Measurements from ENCODE around the gene VTI1B.
"Not testable (repeated sequence)": the region's sequence is repeated elsewhere in the genome, so short reads cannot be mapped to it uniquely, and the experiment has no call there.

Gene VTI1B, protein sequence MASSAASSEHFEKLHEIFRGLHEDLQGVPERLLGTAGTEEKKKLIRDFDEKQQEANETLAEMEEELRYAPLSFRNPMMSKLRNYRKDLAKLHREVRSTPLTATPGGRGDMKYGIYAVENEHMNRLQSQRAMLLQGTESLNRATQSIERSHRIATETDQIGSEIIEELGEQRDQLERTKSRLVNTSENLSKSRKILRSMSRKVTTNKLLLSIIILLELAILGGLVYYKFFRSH

DNA sequence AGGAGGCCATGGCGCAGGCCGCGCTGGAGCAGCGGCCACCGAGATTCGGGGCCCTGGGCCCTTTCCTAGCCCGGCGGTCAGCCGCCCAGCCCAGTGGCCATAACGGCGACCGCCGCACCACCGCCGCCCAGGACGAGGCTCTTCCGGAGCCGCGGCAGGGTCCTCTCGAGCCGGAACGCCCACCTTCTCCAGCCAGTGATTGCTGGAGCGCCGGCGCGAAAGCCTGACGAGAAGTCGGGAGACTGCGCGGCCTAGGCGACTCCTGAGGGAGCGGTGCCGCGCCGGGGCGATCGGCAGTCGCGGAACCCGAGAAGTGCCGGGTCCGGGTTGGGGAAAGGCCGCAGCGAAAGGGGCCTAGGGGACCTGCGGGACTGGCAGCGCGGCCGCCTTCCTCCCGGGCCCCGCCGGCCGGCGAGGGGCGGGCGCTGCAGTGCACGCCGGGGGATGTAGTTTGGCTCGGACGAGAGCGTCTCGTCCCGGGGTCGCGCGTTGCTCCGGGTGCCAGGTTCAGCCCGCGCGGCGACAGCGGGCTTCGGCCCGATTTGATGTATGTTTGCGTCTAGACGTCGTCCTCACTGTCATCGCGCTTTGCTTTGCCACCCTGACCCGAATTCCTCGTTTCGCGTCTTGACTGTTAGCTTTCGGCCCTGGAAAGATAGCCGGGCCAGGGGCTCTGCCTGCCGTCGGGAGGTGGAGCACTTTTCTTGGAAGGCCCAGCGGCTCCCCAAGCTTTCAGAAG, at the start of gene VTI1B:
VTI1B (minus strand) TSS at position 153 of the 739 bp plus-strand sequence; CDS start at position 10, 143 bp downstream.
- no peak for FAIRE-seq

DNA sequence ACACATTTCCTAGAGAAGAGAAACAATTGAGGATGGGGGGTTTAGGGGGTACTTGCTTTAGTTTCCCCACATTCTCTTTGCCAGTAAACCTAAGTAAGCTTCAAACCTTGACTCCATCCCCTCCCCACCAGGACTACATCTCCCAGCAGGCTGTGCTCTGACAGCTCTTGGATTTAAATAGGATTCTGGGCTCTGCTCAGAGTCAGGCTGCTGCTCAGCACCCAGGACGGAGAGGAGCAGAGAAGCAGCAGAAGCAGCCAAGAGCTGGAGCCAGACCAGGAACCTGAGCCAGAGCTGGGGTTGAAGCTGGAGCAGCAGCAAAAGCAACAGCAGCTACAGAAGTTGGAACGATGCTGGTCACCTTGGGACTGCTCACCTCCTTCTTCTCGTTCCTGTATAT, 47.9 kb upstream of the VTI1B start:
- FAIRE-seq, result no peak

DNA sequence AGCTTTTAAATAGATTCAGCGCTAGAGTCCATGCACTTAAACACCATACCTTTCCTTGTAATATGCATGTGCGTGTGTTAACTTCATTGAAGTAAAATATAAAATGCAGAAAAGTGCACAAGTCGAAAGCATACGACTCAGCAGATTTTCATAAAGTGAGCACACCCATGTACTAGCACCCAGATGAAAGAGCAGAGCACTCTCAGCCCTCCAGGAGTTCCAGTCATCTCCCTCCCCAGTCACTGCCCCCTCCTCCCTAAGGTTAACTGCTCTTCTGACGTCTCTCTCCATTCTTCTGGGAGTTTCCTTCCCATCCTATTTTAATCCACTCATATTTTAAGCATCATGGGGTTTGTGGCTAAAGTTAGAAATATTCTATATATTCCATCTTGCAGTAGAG, 47.4 kb upstream of the VTI1B start:
- no peak for FAIRE-seq

DNA sequence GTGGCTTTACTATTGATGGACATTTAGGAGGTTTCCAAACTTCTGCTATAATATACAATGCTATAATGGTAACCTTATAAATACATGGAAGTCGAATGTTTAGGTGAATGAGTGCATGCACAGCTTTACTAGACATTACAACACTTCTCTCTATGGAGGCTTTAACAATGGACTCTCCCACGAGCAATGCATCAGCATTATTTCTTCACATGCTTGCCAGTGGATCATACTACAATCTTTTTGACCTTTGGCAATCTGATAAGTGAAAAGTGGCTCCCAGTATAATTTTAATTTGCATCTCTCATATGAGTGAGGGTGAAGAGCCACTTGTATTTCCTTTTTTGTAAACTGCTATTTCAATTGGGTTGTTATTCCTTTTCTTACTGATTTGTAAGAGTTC, 45.4 kb upstream of the VTI1B start:
- FAIRE-seq, result no peak

DNA sequence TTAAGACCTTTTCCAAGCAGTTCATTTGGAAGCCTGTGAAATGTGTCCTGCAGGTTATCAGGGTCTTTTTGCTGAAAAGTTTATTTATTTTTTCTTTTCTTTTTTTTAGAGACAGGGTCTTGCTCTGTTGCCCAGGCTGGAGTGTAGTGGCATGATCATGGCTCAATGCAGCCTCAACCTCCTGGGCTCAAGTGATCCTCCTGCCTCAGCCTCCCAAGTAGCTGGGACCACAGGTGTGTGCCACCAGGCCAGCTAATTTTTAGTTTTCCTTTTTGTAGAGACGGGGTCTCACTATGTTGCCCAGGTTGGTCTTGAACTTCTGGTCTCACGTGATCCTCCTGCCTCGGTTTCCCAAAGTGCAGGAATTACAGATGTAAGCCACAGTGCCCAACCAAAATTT, 45.0 kb upstream of the VTI1B start:
- not testable (repeated sequence) for FAIRE-seq

DNA sequence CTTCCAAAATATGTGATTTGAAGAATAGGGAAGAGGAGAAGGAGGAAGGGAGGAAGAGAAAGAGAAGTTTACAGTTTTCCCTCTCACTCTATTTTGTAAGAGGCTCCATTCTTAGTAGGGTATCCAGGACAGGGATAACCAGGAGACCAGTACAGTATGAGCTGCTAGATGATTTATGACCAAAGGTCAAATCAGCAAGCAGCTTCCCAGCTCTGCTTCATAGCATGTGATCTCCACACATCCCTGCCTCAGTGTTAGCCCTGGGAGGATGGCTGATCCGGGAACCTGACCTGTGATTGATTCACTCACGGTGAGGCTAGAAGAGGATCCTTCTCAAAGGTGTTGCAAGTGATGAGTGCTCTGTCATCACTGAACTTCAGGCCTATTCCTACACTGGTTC, 43.8 kb upstream of the VTI1B start:
- FAIRE-seq, result no peak

DNA sequence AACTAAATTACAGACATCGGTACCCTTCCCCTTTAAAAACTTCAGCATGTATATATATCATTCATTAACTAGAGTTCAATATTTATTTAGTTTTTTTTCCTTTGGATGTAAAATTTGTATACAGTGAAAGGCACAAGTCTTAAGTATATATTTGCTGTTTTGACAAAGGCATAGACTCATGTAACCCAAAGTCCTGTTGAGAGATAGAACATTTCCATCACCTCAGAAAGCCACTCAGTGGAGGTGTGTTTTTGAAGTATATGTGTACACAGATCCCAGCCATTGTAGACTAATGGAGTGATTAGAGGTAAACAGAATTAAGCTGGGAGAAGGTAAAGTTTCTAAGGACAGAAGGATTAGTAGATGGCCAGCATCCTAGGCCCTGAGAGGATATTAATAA, 42.6 kb upstream of the VTI1B start:
- no peak for FAIRE-seq

DNA sequence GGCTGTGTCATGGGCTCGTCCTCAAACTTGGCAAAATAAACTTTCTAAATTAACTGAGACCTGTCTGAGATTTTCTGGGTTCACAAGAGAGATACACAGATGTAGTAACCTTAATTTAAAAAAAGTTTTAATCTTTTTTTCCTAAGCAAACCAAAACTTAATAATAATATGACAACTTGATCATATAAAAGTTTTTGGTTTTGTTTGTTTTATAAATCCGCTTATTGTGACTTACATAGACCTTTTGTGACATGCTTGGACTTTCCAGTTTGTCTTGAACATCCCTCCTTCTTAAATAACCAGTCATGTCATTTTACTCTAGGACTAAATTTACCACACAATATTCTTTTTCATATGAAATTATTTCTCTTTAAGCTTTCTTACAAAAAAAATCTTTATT, 35.8 kb upstream of the VTI1B start:
- FAIRE-seq, result no peak

DNA sequence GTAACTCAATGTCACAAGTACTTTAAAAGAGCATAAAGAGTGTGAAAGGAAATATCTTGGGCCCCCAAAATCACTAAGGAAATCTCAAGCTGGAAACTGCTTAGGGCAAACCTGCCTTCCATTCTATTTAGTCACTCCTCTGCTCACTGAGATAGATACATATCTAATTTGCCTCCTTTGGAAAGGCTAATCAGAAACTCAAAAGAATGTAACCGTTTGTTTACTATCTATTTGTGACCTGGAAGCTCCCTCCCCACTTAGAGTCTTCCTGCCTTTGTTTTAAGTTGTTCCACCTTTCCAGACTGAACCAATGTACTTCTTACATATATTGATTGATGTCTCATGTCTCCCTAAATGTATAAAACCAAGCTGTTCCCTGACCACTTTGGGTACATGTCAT, 35.4 kb upstream of the VTI1B start:
- FAIRE-seq, result not testable (repeated sequence)

DNA sequence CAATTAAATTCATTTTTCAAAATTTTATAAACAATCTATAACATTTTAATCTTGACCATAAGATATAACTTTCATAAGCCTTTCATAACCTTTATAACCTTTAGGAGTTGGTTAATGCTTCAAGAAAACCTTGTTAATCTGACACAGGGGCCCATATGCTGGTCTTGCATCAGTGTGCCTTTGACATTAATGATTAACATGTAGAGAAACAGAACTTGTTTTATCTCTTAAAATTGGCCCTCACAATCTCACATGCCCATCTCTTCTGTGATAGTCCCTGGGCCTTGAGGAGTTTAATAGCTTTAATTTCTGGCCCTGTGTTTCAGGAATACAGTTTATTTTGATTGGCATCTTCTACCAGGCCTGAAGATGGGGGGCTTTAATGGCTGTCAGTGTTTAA, 34.9 kb upstream of the VTI1B start:
- not testable (repeated sequence) for FAIRE-seq

DNA sequence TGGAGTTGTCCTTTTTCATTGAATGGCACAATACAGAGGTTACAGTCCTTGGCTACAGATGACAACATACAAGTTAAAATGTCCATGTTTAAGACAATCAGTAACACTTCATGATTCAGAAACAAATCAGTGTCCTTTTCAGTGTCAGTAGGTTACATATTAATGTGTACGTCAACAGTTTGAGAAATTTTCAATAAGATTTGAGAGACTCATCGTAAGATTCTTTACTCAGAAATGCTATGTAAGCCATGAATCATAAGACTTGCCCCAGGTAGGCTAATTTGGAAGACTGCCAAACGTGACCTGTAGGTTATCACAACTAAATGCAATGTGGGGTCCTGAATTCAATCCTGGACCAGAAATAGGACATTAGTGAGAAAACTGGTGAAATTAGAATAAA, 30.8 kb upstream of the VTI1B start:
- FAIRE-seq, result no peak

DNA sequence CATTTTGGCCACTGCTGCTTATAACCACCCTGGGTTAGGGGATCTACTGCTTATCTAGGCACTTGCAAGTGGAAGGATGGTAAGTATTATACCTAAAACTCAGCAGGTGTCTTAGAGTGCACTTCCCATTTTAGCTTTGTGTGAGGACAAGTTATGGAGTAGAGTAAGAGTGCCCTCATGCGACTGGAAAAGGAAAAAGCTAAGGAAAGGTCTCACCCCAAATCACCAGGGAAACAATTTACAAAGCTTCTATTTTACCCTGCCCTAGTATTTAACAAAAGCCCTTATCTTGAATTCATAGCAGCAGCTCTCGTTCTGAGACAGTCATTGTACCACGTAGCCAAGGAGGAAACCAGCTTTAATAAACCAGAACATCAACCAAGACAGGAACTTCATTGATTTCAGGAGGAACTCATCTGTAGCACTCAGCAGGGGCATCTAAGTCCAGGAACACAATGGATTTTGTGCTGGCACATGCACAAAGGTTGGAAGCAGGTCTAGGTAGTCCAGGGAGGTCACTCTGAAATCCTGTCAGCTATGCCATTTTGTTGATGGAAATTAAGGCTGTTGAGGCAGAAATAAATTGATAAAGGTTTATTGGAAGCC, 30.2 kb upstream of the VTI1B start:
- FAIRE-seq, result no peak

DNA sequence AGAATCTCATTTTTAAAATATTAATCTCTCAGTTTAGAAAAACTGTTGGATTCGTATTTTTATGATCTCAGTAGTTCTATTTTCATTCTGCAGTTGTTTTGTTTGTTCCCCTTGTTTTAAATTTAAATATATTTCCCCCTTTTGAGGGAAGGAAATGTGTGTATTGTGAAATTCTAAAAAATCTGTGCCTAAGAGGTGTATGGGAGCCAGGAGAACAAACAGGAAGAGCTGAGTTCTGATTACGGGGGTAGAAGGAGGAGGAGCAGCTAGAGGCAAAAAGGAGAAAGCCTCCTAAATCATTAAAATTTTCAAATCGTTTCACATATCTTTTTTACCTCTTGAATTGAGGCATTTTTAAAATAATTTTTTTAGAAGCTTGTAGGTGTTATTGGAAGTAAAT, 29.6 kb upstream of the VTI1B start:
- no peak for FAIRE-seq

DNA sequence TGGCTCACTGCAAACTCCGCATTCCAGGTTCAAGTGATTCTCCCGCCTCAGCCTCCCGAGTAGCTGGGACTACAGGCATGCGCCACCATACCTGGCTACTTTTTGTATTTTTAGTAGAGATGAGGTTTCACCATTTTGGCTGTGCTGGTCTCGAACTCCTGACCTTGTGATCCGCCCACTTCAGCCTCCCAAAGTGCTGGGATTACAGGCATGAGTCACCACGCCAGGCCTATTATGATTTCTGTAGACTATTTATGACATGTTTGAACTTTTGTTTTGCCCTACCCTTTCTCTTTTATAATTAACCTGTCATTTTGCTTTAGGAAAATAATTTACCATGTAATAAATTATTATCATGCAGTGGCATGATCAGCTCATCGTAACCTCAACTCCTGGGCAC, 27.1 kb upstream of the VTI1B start, which contains the start of gene RDH12:
RDH12 (plus strand) TSS at position 395 of the 400 bp plus-strand sequence. CDS start 20,757 bp downstream, outside the sequence.
- not testable (repeated sequence) for FAIRE-seq

DNA sequence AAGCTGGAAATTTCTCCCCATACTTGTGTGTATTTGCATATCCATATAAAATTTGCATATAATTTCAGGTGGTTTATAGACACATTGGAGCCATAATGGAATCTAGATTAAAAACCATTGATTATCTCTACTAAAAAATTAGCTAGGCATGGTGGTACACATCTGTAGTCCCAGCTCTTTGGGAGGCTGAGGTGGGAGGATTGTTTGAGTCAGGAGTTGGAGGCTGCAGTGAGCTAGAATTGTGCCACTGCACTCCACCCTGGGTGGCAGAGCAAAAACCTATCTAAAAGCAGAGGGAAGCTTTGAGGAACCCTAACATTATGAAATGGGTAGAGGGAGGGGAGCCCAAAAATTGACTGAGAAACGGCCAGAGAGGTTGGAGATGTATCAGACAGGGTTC, 23.7 kb upstream of the VTI1B start:
- no peak for FAIRE-seq

DNA sequence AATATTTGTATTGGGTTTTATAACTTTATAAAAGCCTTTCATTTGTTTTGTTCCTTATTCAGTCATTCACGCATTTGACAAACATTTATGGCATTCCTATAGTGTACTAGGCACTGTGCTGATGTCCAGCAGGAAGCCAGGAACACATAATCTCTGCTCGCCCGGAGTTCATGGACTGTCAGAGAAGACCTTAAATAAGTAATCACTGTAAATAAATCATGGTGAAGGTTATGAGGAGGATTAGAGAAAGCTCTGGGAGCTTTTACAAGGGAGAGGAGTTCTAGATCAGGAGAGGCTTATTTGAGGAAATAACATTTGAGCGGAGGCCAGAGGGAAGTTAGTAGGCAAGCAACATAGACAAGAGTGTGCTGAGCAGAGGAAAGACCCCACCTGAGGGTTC, 22.6 kb upstream of the VTI1B start:
- FAIRE-seq, result no peak

DNA sequence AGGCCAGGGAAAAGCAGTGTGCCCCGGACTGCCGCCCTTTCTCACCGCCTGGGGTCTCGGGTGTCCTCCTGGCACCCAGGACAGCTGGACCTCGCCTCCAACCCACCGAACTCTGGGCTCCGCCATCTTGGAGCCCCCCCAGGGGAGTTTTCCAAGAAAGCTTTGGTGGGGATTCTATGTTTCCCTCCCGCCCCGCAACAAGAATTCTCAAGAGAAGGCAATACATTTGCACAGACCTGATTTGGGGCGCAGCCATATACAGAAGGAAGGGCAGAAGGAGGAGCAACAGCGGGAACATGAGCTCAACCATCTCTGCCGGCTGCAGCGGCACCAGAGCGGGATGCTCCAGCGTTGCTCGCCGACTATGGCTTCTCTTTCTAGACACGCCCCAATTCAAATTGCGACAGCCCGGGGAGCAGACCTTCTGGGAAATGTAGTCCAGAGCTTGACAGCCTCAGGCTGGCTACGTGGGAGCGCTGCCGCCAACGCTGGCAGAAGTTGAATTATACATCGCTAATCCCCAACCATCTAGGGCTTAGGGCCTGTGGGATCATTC, 21.0 kb upstream of the VTI1B start, which contains the start of gene RDH11:
RDH11 (minus strand) TSS at position 371 of the 556 bp plus-strand sequence; CDS start at position 310, 61 bp downstream.
- FAIRE-seq, result no peak

DNA sequence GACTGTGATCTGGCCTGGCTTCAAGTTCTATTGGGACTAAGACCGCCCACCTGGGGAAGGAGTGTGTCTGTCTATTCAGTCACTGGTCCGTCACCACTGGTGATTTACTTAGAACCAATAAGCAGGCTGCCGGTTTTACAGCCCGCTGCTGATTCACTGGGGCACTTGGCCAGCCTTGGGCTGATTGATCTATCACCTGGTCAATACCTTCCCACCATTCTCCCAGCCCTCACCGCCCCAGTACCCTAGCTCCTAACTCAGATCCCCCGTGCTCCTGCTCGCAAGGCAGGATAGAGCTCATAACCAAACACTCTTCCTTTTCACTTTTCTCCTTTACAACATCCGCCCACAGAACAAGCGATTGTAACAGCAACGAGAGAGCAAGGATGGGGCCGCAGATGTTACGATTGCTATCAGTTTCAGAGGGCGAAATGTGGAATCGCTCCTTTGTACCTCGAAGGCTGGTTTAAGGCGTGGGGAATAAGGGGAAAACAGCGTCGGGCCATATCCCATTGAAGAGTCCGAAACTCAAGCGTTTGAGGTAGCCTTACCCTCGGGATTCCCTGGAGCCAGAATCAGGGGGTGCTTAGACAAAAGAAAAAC, 20.5 kb upstream of the VTI1B start:
- FAIRE-seq, result no peak

DNA sequence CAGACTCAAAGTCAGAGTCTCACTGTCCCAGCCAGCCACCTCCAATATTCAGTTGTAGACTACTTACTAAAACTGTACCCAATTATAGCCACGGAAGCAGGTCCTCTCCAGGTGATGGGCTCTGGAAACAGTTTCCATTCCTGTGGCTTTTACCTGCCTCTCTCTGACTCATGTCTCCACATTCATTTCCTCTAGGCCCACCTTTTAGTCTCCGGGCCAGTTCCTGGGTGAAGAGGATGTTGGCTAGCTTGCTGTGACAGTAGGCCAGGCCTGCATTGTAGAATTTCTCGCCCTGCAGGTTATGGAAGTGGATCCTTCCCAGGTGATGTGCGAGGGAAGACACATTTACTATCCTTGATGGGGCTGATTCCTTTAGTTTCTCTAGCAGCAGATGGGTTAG, 15.6 kb upstream of the VTI1B start:
- FAIRE-seq, result no peak

DNA sequence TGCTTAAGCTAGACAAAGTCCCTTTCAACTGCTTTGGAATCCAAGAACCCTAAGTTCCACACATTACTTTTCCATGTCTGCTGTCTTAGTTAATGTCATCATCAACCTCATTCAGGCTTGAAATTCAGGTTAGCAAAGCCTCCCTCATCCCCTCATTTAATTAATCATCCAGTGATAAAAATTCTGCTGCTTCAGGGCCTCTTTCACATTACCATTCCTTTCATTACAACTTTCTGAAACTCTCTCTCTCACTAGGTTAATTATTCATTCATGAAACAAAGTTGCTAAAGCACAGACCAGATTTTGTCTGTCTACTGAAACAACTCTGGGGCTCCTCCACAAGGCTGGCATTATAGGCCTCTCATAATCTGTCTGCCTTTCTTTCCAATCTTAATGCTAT, 9.4 kb upstream of the VTI1B start:
- no peak for FAIRE-seq

DNA sequence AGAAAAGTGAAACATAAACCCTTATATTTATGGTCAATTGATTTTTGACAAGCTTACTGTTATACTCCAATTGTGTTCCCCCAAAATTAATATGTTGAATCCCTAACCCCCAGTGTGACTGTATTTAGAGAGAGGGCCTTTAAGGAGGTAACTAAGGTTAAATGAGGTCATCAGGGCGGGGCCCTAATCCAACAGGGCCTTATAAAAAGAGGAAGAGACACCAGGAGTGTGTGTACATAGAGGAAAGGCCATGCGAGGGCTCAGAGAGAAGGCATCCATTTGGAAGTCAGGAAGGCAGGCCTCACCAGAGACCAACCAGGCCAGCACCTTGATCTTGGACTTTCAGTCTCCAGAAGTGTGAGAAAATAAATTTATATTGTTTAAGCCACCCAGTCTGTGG, 6.5 kb upstream of the VTI1B start:
- FAIRE-seq, result no peak

DNA sequence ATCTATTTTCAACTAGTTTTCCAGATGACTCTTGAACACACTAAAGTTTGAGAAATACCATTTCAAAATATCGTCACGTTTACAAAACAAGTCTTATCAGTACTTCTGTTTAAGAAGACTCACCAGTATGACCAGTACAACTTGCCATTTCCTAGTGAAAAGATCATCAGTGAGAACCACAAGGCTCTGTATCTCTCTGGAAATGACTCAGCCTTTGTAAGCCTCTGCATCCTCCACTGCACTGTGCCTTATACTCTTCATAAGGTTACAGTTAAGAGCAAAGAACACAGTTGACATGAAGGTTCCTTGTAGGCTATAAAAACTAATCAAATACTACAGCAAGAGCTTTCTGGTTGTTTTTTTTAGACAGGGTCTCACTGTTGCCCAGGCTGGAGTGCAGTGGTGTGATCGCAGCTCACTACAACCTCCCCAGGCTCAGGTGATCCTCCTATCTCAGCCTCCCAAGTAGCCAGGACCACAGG, 5.7 kb upstream of the VTI1B start:
- no peak for FAIRE-seq

DNA sequence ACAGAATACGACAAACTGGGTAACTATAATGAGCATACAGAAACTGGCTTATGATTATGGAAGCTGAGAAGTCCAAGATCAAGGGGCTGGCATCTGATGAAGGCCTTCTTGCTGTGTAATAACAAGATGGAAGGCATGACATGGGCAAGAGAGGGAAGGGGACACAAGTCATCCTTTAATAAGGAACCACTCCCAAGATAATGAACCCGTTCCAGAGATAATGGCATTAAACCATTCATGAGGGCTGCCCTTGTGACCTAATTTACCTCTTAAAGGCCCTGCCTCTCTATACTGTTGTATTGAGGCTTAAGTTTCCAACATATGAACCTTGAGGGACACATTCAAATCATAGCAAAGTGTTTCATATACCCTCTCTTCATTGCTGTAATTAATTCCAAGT, 4.6 kb upstream of the VTI1B start:
- FAIRE-seq, result no peak

All from colon (tissue), 2 donors.